ENCODE results near the gene CLCN2.

The CLCN2 gene

DNA sequence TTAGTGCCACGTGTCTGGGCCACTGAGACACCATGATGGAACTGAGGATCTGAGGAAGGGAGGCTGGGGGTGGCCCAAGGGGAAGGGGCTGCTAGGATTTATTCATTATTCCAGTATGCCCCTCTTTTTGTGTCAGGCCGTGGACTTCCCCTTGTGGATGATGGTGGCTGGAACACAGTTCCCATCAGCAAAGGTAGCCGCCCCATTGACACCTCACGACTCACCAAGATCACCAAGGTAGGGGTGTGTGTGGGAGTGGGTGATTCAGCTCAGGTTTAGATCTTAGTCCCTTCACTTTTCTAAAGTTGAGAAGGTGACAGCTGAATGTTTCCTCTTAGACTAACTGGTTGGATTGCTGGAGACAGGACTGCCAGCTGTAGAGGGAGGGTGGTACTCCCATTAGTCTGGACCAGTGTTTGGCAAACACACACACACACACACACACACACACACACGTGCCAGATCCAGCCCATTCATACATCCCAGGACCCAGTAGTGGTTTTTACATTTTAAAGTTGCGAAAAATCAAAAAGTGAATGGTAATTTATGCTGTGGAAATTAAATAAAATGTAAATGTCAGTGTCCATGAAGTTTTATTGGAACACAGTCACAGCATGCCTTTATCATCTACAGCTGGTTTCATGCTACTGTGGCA is 35.6 kb downstream of the CLCN2 start:
- DNase-seq (ENCODE audit: low read depth): no peak

DNA sequence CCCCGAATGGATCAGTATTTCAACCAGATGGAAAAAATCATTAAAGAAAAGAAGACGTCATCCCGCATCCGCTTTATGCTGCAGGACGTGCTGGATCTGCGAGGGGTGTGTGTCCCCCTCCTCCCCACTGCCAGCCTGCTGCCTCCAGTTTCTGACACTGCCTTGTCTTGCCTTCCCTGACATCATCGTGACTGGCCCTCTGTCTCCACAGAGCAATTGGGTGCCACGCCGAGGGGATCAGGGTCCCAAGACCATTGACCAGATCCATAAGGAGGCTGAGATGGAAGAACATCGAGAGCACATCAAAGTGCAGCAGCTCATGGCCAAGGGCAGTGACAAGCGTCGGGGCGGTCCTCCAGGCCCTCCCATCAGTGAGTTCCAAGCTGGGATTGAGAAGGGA is 36.1 kb downstream of the CLCN2 start:
- no peak for DNase-seq (ENCODE audit: low read depth)

DNA sequence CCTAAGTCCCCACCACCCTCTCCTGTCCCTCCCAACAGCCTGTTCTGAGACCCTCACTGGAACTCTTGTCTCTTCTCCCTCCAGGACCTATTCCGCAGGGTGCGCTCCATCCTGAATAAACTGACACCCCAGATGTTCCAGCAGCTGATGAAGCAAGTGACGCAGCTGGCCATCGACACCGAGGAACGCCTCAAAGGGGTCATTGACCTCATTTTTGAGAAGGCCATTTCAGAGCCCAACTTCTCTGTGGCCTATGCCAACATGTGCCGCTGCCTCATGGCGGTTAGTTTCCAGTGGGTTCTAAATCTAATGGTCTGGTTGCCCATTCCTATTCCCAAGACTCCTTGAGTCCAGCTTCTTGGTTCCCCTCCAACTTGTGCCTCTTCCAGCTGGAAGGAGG is 37.7 kb downstream of the CLCN2 start:
- no peak for DNase-seq (ENCODE audit: low read depth)

DNA sequence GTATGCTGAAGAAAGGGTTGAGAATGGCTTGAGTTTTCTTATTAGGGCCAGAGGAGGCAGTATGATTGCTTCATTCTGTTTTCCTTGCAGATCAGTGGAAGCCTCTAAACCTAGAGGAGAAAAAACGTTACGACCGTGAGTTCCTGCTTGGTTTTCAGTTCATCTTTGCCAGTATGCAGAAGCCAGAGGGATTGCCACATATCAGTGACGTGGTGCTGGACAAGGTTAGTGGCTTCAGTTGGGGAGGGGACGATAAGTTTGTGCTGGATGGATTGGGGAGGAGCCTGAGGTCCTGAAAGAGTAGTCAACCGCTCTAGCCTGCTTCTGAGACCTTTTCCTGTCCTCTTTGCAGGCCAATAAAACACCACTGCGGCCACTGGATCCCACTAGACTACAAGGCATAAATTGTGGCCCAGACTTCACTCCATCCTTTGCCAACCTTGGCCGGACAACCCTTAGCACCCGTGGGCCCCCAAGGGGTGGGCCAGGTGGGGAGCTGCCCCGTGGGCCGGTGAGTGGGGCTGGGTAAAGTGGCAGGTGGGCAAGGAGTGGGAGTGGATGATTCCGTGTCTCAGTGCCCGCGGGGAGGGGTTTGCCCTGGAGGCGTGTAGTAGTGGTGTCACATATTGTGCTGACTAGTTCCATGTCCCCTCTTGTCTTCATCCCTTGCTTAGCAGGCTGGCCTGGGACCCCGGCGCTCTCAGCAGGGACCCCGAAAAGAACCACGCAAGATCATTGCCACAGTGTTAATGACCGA is 38.5 kb downstream of the CLCN2 start:
- DNase-seq (ENCODE audit: low read depth): no peak

DNA sequence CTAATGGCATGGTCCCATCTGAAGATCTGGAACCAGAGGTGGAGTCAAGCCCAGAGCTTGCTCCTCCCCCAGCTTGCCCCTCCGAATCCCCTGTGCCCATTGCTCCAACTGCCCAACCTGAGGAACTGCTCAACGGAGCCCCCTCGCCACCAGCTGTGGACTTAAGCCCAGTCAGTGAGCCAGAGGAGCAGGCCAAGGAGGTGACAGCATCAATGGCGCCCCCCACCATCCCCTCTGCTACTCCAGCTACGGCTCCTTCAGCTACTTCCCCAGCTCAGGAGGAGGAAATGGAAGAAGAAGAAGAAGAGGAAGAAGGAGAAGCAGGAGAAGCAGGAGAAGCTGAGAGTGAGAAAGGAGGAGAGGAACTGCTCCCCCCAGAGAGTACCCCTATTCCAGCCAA is 39.7 kb downstream of the CLCN2 start:
- DNase-seq (ENCODE audit: low read depth): no peak

DNA sequence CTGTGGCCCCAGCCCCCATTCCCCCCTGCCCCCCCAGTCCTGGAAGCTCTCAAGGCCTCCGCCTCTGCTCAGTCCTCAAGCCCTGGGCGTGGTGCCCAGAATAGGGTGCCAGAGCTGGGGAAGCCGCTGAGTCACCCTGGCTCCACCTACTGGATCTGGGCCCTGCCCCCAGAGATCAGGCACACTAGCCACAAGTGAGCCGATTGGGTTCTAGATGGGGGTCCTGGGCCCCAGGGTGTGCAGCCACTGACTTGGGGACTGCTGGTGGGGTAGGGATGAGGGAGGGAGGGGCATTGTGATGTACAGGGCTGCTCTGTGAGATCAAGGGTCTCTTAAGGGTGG is 41.3 kb downstream of the CLCN2 start:
- peak; percentile 37 for DNase-seq (ENCODE audit: low read depth)

GRCh38 chr3:184317201-184317600 is 44.2 kb downstream of the CLCN2 start:
- no peak for DNase-seq (ENCODE audit: low read depth)

DNA sequence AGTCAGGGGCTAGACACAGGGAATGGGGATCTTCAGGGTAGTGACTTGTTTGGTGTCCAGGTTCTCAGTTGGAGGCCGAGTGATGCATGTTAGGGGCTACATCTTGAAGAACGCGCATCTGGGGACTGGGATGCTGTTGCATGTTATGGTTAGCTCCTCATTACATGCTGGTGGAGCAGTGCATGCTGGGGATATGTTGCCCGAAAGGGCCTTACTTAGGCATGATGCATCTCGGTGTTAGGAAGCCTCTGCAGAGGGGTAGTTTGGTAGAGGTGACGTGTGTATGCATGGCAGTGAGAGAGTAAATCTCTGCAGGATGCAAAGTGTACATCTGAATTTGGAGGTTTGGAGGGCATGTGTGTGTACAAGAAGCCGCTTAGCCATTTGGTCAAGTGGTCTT is 44.6 kb downstream of the CLCN2 start:
- DNase-seq (ENCODE audit: low read depth): no peak

DNA sequence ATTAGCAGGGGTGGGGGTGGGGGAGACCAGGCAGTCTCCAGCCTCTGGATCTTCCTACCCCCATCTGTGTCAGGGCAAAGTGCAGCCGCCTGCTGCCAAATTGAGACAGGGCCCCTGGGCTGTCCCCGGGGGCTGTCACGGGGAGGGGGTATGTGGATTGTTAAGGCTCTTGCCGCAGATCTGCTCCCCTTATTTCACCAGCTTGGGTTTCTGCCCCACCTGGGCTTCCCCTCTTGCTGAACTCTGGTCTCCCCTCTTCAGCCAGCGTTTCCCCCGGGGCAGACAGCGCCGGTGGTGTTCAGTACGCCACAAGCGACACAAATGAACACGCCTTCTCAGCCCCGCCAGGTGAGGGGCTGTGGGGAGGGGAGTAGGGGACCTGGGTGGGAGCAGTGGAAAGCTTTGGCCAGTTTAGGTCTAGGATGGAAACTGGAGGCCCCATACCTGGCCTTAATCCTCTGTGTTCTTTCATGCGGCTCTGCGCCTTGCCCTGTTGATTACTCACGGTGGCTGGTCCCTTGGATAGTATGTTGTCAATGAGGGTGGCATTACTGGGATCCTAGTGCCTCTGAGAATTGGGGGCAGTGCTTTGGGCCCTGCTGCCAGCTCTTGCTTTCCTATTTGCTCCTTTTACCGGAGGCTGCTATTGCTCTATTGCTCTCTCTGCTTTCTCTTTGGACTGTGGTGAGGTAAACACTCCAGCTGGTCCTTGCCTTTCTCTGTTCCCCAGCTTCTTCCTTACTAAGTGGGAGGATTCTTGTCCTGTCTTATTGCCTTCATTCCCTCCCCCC is 45.3 kb downstream of the CLCN2 start:
- DNase-seq (ENCODE audit: low read depth): no peak

DNA sequence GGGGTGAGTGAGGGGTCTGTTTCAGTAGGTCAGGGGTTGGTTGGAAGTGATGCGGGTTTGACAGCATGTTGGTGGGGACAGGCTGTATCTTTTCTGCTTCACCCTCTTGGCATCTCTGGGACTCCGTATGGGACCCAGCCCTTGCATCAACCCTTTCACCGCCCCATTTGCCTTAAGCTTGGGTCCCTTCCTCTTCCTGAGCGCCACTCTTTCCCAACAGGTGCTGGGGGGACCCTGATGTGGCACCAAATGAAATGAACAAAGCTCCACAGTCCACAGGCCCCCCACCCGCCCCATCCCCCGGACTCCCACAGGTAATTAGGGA is 45.9 kb downstream of the CLCN2 start:
- DNase-seq (ENCODE audit: low read depth): no peak

GRCh38 chr3:184314700-184315542 is 46.5 kb downstream of the CLCN2 start:
- peak; percentile 54 for DNase-seq (ENCODE audit: low read depth)

DNA sequence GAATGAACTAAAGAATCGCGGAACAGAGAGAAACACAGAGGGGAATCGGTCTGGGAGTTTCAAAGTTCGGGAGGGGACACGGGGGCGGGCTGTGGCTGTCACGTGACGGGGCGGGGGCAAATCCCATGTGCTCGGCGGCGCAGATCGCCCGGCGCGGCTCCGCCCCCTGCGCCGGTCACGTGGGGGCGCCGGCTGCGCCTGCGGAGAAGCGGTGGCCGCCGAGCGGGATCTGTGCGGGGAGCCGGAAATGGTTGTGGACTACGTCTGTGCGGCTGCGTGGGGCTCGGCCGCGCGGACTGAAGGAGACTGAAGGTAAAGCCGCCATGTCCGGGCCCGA is 47.1 kb downstream of the CLCN2 start, which contains the start of gene EIF4G1:
Gene EIF4G1, plus strand, starts transcription at position 244 of the 337 bp plus-strand sequence. CDS start 1,191 bp downstream, outside the sequence.
- peak; percentile 90 for DNase-seq (ENCODE audit: low read depth)

DNA sequence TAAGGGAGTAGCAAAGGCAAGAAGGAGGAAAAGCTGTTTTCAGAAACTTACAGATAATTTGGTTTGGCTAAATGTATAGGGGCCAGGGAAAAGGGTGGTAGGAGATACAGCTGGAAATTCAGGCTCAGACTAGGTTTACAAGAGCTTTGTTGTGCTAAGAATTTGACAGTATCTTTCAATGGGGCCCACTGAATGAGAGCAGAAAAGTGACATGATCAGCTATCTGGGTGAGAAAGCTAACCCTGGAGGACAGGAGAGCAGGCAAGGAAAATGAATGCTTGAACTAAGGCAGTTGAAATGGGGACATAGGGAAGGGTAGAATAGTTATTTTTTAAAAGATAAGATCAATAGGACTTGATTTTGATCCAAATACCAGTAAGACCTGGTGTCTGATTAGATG is 49.8 kb downstream of the CLCN2 start:
- DNase-seq (ENCODE audit: low read depth): no peak

- DNase-seq (ENCODE audit: low read depth): no peak
Observed at GRCh38 chr3:184308744-184309143, 52.7 kb downstream of the CLCN2 start.

DNA sequence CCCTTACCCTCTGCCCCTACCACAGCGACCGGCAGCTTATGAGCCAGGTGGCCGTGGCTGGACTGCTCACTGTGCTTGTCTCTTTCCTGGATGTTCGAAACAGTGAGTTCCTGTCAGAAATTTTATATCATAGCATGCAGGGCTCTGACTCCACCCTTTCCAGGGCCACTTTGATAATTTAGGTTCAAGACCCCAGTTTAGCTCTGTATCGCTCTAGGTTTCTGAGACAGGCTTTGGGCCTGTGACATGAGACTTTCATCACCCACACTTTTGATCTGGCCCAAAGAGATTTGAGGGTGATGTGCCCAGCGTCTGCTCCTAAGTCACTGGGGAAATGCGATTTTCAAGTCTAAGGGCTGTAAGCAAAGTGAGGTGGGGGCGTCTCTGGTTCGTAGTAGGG is 53.5 kb downstream of the CLCN2 start:
- DNase-seq (ENCODE audit: low read depth): no peak

- DNase-seq (ENCODE audit: low read depth): no peak
Observed at GRCh38 chr3:184306341-184306972, 54.9 kb downstream of the CLCN2 start.

GRCh38 chr3:184305577-184305976 is 55.8 kb downstream of the CLCN2 start:
- DNase-seq (ENCODE audit: low read depth): no peak

- no peak for DNase-seq (ENCODE audit: low read depth)
Observed at GRCh38 chr3:184300378-184300720, 61.1 kb downstream of the CLCN2 start.

GRCh38 chr3:184299488-184300377 is 61.7 kb downstream of the CLCN2 start:
- DNase-seq (ENCODE audit: low read depth): no peak

DNA sequence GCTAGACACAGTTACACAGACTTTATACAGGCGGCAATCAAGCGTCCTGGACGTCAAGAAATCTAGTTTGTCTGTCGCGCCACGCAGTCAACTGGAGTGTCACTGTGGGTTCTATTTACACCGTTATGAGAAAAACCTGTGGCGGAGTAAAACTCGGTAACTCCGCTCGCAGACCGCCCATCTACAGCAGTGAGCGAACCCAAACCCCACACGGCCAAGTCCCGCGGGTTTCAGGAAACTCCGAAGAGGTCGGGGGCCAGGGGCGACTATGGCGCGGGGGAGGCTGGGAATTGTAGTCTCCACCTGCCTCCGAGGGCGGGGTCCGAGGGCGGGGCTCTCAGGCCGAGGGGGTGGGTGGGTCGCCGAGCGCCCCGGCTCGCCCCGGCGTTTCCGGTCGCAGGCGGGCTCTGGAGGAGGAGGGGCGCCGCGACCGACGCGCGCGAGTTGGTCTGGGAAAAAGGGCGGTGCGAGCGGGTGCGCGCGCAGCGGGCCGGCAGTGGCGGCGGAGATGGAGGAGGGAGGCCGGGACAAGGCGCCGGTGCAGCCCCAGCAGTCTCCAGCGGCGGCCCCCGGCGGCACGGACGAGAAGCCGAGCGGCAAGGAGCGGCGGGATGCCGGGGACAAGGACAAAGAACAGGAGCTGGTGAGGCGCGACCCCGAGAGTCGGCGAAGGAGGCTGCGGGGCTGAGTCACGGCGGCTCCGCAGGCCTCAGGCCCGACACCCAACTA is 62.5 kb downstream of the CLCN2 start, which contains the start of gene PSMD2:
Gene PSMD2, plus strand, starts transcription at position 483 of the 729 bp plus-strand sequence. Its CDS starts 26 bp downstream, at position 509.
- DNase-seq (ENCODE audit: low read depth): peak; percentile 97

All from stimulated activated CD8-positive, alpha-beta memory T cell treated with anti-CD3 and anti-CD28 coated beads, Interleukin-4, amount 100 ng/mL, for 24 hours (primary cell).